ENCODE measurements around the gene IQGAP1.

DNA sequence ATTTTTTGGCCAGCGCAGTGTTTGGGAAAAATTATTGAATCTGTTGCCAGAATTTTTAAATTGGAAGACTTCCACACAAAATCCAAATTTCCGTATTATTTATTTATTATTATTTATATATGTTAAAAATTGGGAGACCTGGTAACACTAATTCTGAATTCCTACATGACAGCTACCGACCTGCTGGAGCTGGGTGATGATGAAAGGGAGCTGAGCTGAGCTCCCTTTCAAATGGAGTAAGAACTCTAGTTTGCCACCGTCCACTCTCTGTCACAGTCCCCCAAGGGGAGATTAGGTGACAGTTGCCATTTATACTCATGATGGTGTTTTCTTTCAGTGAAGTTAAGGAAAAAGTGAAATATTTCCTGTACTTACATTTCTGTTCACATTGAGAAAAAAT is 143.1 kb downstream of the IQGAP1 start:
- no peak for TF ChIP-seq SP1 (IDR thresholded peaks at IDR 0.05)
- TF ChIP-seq ELF4 (IDR thresholded peaks at IDR 0.05): no peak
- TF ChIP-seq FOXK2 (IDR thresholded peaks at IDR 0.05): no peak
- TF ChIP-seq FOXM1 (IDR thresholded peaks at IDR 0.05; ENCODE audit: borderline replicate concordance): no peak
- no peak for TF ChIP-seq ARNT (IDR thresholded peaks at IDR 0.05)
- TF ChIP-seq FOXA1 (IDR thresholded peaks at IDR 0.05): no peak
- no peak for TF ChIP-seq SUZ12 (IDR thresholded peaks at IDR 0.05)
- TF ChIP-seq, protein P1, sequence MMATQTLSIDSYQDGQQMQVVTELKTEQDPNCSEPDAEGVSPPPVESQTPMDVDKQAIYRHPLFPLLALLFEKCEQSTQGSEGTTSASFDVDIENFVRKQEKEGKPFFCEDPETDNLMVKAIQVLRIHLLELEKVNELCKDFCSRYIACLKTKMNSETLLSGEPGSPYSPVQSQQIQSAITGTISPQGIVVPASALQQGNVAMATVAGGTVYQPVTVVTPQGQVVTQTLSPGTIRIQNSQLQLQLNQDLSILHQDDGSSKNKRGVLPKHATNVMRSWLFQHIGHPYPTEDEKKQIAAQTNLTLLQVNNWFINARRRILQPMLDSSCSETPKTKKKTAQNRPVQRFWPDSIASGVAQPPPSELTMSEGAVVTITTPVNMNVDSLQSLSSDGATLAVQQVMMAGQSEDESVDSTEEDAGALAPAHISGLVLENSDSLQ (IDR thresholded peaks at IDR 0.05): no peak
- TF ChIP-seq HDGF (IDR thresholded peaks at IDR 0.05; ENCODE audit: borderline replicate concordance): no peak
- TF ChIP-seq NFRKB (IDR thresholded peaks at IDR 0.05): no peak
- TF ChIP-seq TARDBP (IDR thresholded peaks at IDR 0.05): no peak
- no peak for TF ChIP-seq BHLHE40 (IDR thresholded peaks at IDR 0.05; ENCODE audit: borderline replicate concordance)
- no peak for TF ChIP-seq LEF1 (IDR thresholded peaks at IDR 0.05; ENCODE audit: borderline replicate concordance)

Data from HEK293T (cell line).